ENCODE data around the gene YIPF3. TPM values are rescaled to one million over a fixed set of nuclear protein-coding genes. Genes with fewer than 3 reads are reported as not detected.

The YIPF3 gene
- 146 and 163 TPM in 2 replicates for total RNA-seq

GRCh38 chr6:43516697-43517504 is at the start of gene YIPF3, which contains the start of gene POLR1C:
YIPF3 (minus strand) TSS chr6:43516926; CDS start chr6:43516807, 119 bp downstream.
POLR1C (plus strand) TSS chr6:43517089; CDS start chr6:43517110, 21 bp downstream.

DNA sequence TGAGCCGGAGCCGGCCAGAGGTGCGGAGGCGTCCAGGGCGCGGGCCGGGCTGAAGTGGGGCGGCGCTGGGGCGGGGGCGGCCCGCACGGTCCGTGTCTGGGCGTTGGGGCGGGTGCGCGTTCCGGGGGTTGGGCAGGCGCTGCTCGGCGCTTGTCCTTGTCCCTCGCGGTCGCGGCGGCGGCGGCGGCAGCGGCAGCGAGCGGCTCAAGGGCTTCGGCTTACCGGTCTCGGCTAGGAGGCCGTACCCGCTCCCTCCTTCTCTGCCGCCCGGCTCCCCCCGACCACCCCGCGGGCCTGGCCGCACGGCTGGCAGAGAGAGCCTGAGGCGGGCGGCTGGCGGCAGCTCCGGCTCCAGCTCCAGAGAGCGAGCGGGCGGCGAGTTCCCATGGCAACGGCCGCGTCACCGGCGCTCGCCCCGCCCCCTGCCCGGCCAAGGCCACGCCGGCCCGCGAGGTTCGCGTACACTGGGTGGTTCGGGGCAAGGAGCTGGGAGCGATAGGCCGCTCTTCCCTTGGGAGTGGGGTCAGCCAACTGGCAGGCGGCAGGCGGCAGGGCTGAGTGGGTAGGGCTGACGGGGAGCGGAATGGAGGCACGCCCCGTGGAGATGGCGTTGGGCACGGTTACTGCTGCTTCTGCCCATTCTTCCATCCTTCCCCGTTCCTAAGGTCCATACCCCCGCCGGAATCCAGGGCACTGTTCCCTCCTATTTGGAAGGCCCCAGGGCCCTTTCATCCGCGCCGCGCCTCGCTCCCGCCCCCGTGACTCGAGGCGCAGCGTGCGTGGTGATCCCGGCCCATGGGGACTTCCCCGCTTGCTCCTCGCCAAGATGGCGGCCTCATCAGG is 6.5 kb downstream of the YIPF3 start, which contains the start of gene LRRC73:
LRRC73 (minus strand) TSS at position 363 of the 843 bp plus-strand sequence. CDS start 561 bp downstream, outside the sequence.

GRCh38 chr6:43477235-43478007 is 39.3 kb downstream of the YIPF3 start, which contains the start of gene TJAP1:
TJAP1 (plus strand) TSS chr6:43477570; CDS start chr6:43499002, 21,432 bp downstream.

Other genes with a start within 250 kb of the YIPF3 start
- not detected in 2 replicates for gene SLC22A7, start 218.7 kb downstream of the YIPF3 start, total RNA-seq
- gene CRIP3, start 208.1 kb downstream of the YIPF3 start, total RNA-seq = not detected in 2 replicates
- 7.0 and 13.6 TPM in 2 replicates for gene ZNF318, start 147.3 kb downstream of the YIPF3 start, total RNA-seq
- gene ABCC10, start 89.4 kb downstream of the YIPF3 start, total RNA-seq = 16.8 and 17.6 TPM in 2 replicates
- 1.0 and 1.8 TPM in 2 replicates for gene DLK2, start 61.4 kb downstream of the YIPF3 start, total RNA-seq
- 16.0 and 23.8 TPM in 2 replicates for gene TJAP1, start 39.4 kb downstream of the YIPF3 start, total RNA-seq
- 0.39 TPM in 1 of 2 replicates, not detected in the other for gene LRRC73, start 6.6 kb downstream of the YIPF3 start, total RNA-seq
- gene POLR1C, start 163 bp upstream of the YIPF3 start, total RNA-seq = 23.4 and 25.1 TPM in 2 replicates
- 10.4 and 23.9 TPM in 2 replicates for gene XPO5, start 59.1 kb upstream of the YIPF3 start, total RNA-seq
- gene POLH, start 59.3 kb upstream of the YIPF3 start, total RNA-seq = 12.3 and 16.8 TPM in 2 replicates
- gene GTPBP2, start 112.3 kb upstream of the YIPF3 start, total RNA-seq = 33.4 and 55.9 TPM in 2 replicates
- gene MAD2L1BP, start 118.9 kb upstream of the YIPF3 start, total RNA-seq = 32.9 and 57.9 TPM in 2 replicates
- gene RSPH9, start 128.1 kb upstream of the YIPF3 start, total RNA-seq = 0.24 and 0.78 TPM in 2 replicates
- 53.0 and 58.9 TPM in 2 replicates for gene MRPS18A, start 170.9 kb upstream of the YIPF3 start, total RNA-seq

All from epithelial cell of alveolus of lung (primary cell).